Lung microvascular endothelial cell (primary cell): ENCODE data around the gene NAIP. TPM values are rescaled to one million over a fixed set of nuclear protein-coding genes. Genes with fewer than 3 reads are reported as not detected.
"Not testable (repeated sequence)": the region's sequence is repeated elsewhere in the genome, so short reads cannot be mapped to it uniquely, and the experiment has no call there.

Experiments
- DNase-seq, 2 donors: peaks; one replicate each; pipeline versions ENCODE4 v3.0.0 to v3.0.0-alpha.2; 2010; ENCODE audit warnings: low read depth in 2 of 2
- total RNA-seq: library from RNA; depleted of rRNA; stranded (reverse); fragments of >200 nt; gene quantifications from 2 replicates; pipeline ENCODE4 v1.2.1, GENCODE V29; 2014

NAIP gene
- 0.65 and 2.4 TPM in 2 replicates for total RNA-seq

- not testable (repeated sequence) for DNase-seq
Measured at GRCh38 chr5:71025289-71025953, at the start of gene NAIP. NAIP (minus strand) TSS chr5:71025339; CDS start chr5:71012915, 12,424 bp downstream.

GRCh38 chr5:71067262-71067928 lies 42.3 kb upstream of the NAIP start, which contains the start of gene GTF2H2:
GTF2H2 (minus strand) TSS chr5:71067676; CDS start chr5:71062763, 4,913 bp downstream.
- not testable (repeated sequence) for DNase-seq

GRCh38 chr5:71061322-71061721 lies 36.2 kb upstream of the NAIP start:
- not testable (repeated sequence) for DNase-seq

GRCh38 chr5:71059426-71059825 lies 34.3 kb upstream of the NAIP start:
- not testable (repeated sequence) for DNase-seq

GRCh38 chr5:71044808-71045207 lies 19.7 kb upstream of the NAIP start:
- not testable (repeated sequence) for DNase-seq

- DNase-seq: not testable (repeated sequence)
Measured at GRCh38 chr5:71044128-71044527, 19.0 kb upstream of the NAIP start.

GRCh38 chr5:71031046-71031776 lies 6.1 kb upstream of the NAIP start:
- DNase-seq: not testable (repeated sequence)

- not testable (repeated sequence) for DNase-seq
Measured at GRCh38 chr5:71020643-71021042, 4.5 kb downstream of the NAIP start.

GRCh38 chr5:71018376-71019005 lies 6.6 kb downstream of the NAIP start:
- not testable (repeated sequence) for DNase-seq

- DNase-seq: peak in 1 of 2 donors; percentile 0
Measured at GRCh38 chr5:71014176-71014575, 11.0 kb downstream of the NAIP start.

- peak in 1 of 2 donors; percentile 0 for DNase-seq
Measured at GRCh38 chr5:71013575-71013974, 11.6 kb downstream of the NAIP start.

- DNase-seq: peak in 1 of 2 donors; percentile 0
Measured at GRCh38 chr5:71011194-71011792, 13.8 kb downstream of the NAIP start.

GRCh38 chr5:71006983-71007382 lies 18.2 kb downstream of the NAIP start:
- DNase-seq: not testable (repeated sequence)

GRCh38 chr5:70984882-70985281 lies 40.3 kb downstream of the NAIP start:
- not testable (repeated sequence) for DNase-seq

GRCh38 chr5:70967220-70967619 lies 57.9 kb downstream of the NAIP start:
- not testable (repeated sequence) for DNase-seq

- not testable (repeated sequence) for DNase-seq
Measured at GRCh38 chr5:70964531-70964930, 60.6 kb downstream of the NAIP start.

- not testable (repeated sequence) for DNase-seq
Measured at GRCh38 chr5:70953068-70953467, 72.1 kb downstream of the NAIP start.

GRCh38 chr5:70932560-70932959 lies 92.6 kb downstream of the NAIP start:
- not testable (repeated sequence) for DNase-seq

GRCh38 chr5:70931709-70932368 lies 93.3 kb downstream of the NAIP start:
- not testable (repeated sequence) for DNase-seq

GRCh38 chr5:70925211-70925562 lies 100.0 kb downstream of the NAIP start:
- not testable (repeated sequence) for DNase-seq
